ENCODE measurements around the gene KRT83.

DNA sequence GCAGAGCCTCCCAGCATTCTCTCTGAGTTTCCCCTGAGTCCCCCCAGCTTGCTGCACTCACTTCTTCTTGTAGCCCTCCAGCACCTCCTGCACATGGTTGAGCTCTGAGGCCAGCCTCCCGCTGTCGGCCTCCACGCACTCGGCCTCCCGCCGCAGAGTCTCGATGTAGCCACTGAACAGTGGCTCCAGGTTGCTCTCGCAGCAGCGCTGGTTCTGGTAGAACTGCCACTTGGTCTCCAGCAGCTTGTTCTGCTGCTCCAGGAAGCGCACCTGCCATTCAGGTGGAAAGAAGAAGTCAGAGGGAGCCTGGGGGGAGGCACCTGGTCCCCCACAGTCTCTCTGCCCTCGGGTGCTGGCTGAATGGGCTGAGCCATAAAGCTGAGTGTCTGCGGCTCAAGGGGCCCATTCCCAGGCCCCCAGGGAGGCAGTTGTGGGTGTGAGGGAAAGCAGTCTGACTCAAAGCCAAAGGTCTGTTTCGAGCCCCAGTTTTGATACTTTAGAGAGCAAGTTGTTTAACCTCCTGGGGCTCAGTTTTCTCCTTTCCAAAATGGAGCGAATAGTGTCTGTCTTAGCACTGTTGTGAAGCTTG lies 43.8 kb upstream of the KRT83 start:
- TF ChIP-seq, protein P1, sequence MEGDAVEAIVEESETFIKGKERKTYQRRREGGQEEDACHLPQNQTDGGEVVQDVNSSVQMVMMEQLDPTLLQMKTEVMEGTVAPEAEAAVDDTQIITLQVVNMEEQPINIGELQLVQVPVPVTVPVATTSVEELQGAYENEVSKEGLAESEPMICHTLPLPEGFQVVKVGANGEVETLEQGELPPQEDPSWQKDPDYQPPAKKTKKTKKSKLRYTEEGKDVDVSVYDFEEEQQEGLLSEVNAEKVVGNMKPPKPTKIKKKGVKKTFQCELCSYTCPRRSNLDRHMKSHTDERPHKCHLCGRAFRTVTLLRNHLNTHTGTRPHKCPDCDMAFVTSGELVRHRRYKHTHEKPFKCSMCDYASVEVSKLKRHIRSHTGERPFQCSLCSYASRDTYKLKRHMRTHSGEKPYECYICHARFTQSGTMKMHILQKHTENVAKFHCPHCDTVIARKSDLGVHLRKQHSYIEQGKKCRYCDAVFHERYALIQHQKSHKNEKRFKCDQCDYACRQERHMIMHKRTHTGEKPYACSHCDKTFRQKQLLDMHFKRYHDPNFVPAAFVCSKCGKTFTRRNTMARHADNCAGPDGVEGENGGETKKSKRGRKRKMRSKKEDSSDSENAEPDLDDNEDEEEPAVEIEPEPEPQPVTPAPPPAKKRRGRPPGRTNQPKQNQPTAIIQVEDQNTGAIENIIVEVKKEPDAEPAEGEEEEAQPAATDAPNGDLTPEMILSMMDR (IDR thresholded peaks at IDR 0.05; ENCODE audit: low read length) = no peak
- TF ChIP-seq EZH2 (IDR thresholded peaks at IDR 0.05; ENCODE audit: borderline replicate concordance, low read length) = no peak
